ENCODE data around the gene FOXP4. TPM values are rescaled to one million over a fixed set of nuclear protein-coding genes. Genes with fewer than 3 reads are reported as not detected.

FOXP4 gene
- polyA plus RNA-seq, 1 of the 3 experiments (the other 2 are of a cell fraction) = 7.3 TPM

GRCh38 chr6:41580690-41581089 is 34.5 kb downstream of the FOXP4 start (continued):
- TF ChIP-seq FOXM1 (IDR thresholded peaks at IDR 0.05; ENCODE audit: low read depth) (no peak), POLR2AphosphoS5 (IDR thresholded peaks at IDR 0.05; ENCODE audit: low read depth, low read length) (no peak), USF2 (IDR thresholded peaks at IDR 0.05; ENCODE audit: borderline replicate concordance, low read depth, low read length) (no peak)

DNA sequence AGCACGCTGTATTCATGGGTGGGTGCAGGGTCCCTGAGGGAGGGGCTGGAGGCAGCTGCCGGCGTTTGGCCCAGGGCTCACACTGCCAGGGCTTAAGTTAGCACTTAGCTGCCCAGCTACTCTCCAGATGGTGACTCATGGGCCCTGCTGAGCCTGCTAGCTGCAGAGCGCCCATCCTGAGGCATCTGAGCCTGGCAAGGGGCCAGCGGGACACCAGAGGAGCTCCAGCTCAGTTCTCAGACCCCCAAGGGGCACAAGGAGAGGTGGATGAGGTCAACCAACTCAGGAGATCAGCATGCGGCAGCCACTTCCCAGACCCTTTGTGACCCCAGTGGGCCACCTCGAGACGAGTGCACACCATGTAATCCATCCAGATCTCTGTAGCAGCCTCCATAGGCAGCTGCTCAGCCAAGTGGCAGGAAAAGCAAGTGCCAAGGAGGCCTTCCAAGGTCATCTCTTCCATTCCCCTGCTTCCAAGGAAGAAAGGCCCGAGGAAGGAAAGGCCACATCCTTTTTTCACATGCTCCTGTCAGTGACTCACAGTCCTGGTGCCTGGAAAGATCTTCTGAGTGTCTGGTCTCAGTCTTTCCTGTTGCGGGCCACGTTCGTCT is 35.3 kb downstream of the FOXP4 start:
- no peak overlapping the region for H2AFZ ChIP-seq (ENCODE audit: low read depth)
- TF ChIP-seq GATA2 (CRISPR knock-in tag; IDR thresholded peaks at IDR 0.05) = no peak
- TF ChIP-seq ELF1 (IDR thresholded peaks at IDR 0.05) = 0 out of 2 replicates have a peak, but pooled peaks have one; percentile 32
- TF ChIP-seq JUND (IDR thresholded peaks at IDR 0.05) = peak; percentile 75
- TF ChIP-seq SIN3A (IDR thresholded peaks at IDR 0.05; ENCODE audit: borderline replicate concordance, low read depth, low read length) = no peak
- 0 out of 2 replicates have a peak, but pooled peaks have one; percentile 24 for TF ChIP-seq YY1 (IDR thresholded peaks at IDR 0.05; ENCODE audit: low read depth)
- TF ChIP-seq GABPA (IDR thresholded peaks at IDR 0.05; ENCODE audit: low read depth) = no peak
- TF ChIP-seq TCF12 (IDR thresholded peaks at IDR 0.05) = peak; percentile 75
- TF ChIP-seq, protein P1, sequence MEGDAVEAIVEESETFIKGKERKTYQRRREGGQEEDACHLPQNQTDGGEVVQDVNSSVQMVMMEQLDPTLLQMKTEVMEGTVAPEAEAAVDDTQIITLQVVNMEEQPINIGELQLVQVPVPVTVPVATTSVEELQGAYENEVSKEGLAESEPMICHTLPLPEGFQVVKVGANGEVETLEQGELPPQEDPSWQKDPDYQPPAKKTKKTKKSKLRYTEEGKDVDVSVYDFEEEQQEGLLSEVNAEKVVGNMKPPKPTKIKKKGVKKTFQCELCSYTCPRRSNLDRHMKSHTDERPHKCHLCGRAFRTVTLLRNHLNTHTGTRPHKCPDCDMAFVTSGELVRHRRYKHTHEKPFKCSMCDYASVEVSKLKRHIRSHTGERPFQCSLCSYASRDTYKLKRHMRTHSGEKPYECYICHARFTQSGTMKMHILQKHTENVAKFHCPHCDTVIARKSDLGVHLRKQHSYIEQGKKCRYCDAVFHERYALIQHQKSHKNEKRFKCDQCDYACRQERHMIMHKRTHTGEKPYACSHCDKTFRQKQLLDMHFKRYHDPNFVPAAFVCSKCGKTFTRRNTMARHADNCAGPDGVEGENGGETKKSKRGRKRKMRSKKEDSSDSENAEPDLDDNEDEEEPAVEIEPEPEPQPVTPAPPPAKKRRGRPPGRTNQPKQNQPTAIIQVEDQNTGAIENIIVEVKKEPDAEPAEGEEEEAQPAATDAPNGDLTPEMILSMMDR (IDR thresholded peaks at IDR 0.05) = no peak
- no peak for TF ChIP-seq RFX5 (IDR thresholded peaks at IDR 0.05; ENCODE audit: low read length)
- TF ChIP-seq MEF2A (IDR thresholded peaks at IDR 0.05; ENCODE audit: borderline replicate concordance, low read depth) = no peak
- 0 out of 2 replicates have a peak, but pooled peaks have one; percentile 8 for TF ChIP-seq TAF1 (IDR thresholded peaks at IDR 0.05; ENCODE audit: borderline replicate concordance, low read depth, low read length)
- TF ChIP-seq FOXJ3 (CRISPR knock-in tag; IDR thresholded peaks at IDR 0.05) = no peak
- TF ChIP-seq MAX (IDR thresholded peaks at IDR 0.05; ENCODE audit: low read depth) = peak; percentile 49
- TF ChIP-seq MXI1 (IDR thresholded peaks at IDR 0.05; ENCODE audit: low read depth, low read length) = no peak
- TF ChIP-seq, protein P2, sequence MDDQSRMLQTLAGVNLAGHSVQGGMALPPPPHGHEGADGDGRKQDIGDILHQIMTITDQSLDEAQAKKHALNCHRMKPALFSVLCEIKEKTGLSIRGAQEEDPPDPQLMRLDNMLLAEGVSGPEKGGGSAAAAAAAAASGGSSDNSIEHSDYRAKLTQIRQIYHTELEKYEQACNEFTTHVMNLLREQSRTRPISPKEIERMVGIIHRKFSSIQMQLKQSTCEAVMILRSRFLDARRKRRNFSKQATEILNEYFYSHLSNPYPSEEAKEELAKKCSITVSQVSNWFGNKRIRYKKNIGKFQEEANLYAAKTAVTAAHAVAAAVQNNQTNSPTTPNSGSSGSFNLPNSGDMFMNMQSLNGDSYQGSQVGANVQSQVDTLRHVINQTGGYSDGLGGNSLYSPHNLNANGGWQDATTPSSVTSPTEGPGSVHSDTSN (IDR thresholded peaks at IDR 0.05) = peak; percentile 51
- peak; percentile 89 for TF ChIP-seq RXRA (IDR thresholded peaks at IDR 0.05; ENCODE audit: borderline replicate concordance, low read depth)
- no peak for TF ChIP-seq NRF1 (IDR thresholded peaks at IDR 0.05; ENCODE audit: low read depth, low read length)
- TF ChIP-seq FOSL2 (IDR thresholded peaks at IDR 0.05; ENCODE audit: borderline replicate concordance, low read depth) = peak; percentile 83; the same call in 1 of the 2 replicates
- no peak for TF ChIP-seq CHD2 (IDR thresholded peaks at IDR 0.05; ENCODE audit: low read length, partially characterized antibody)
- TF ChIP-seq USF1 (IDR thresholded peaks at IDR 0.05; ENCODE audit: borderline replicate concordance, low read depth) = peak; percentile 29; the same call in 1 of the 2 replicates
- TF ChIP-seq TEAD4 (IDR thresholded peaks at IDR 0.05; ENCODE audit: borderline replicate concordance, insufficient read depth) = no peak; the same call in 1 of the 2 replicates
- peak; percentile 98 for TF ChIP-seq NFIC (IDR thresholded peaks at IDR 0.05; ENCODE audit: borderline replicate concordance)
- TF ChIP-seq POLR2AphosphoS5 (IDR thresholded peaks at IDR 0.05; ENCODE audit: low read depth, low read length) = no peak
- TF ChIP-seq, protein P3, sequence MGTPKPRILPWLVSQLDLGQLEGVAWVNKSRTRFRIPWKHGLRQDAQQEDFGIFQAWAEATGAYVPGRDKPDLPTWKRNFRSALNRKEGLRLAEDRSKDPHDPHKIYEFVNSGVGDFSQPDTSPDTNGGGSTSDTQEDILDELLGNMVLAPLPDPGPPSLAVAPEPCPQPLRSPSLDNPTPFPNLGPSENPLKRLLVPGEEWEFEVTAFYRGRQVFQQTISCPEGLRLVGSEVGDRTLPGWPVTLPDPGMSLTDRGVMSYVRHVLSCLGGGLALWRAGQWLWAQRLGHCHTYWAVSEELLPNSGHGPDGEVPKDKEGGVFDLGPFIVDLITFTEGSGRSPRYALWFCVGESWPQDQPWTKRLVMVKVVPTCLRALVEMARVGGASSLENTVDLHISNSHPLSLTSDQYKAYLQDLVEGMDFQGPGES (IDR thresholded peaks at IDR 0.05; ENCODE audit: low read depth, low read length) = no peak
- no peak for TF ChIP-seq SMC3 (IDR thresholded peaks at IDR 0.05; ENCODE audit: low read depth, low read length)

More for the DNA sequence above, 35.3 kb downstream of the FOXP4 start:
- H3F3A ChIP-seq (replicated peaks; ENCODE audit: insufficient read depth) = peaks cover 39% of the 10 kb centered on the region
- POLR2A ChIA-PET = no interaction called here
- peaks cover 0 to 4% of the 10 kb centered on the region in 2 experiments for H3K36me3 ChIP-seq (replicated peaks in 1 of 2; ENCODE audit: control insufficient read depth in 1 of 2, insufficient read depth in 2 of 2, low read length in 1 of 2)
- no peaks in the 10 kb centered on the region for H4K20me1 ChIP-seq (ENCODE audit: insufficient read depth)
- DNase-seq = peak; percentile 63
- H3K9me2 ChIP-seq = no peaks in the 10 kb centered on the region
- peak overlapping the region; percentile 60 to 93 for H3K27ac ChIP-seq (ENCODE audit: low read depth in 2 of 2, low read length in 1 of 2)
- H3K9me3 ChIP-seq = no peaks in the 10 kb centered on the region
- CTCF ChIA-PET = interaction anchor here (1.1 to 4.2 kb wide), 5 partner anchors 10 to 213 kb away, joined by 3 to 25 read pairs (median 6); no protein-coding TSS in a partner anchor
- no peaks in the 10 kb centered on the region for H3K27me3 ChIP-seq (ENCODE audit: insufficient read depth)
- H3K9ac ChIP-seq = peak overlapping the region; percentile 46; the same call in 1 of the 2 replicates
- peaks cover 8% of the 10 kb centered on the region; the same call in 1 of the 2 replicates for H3K79me2 ChIP-seq (ENCODE audit: insufficient read depth)
- peaks cover 30 to 49% of the 10 kb centered on the region in 2 experiments; a peak in 3 of 4 replicates for H3K4me1 ChIP-seq (ENCODE audit: control insufficient read depth in 1 of 2, insufficient read depth in 2 of 2, low read depth in 1 of 2, low read length in 1 of 2)
- H3K4me3 ChIP-seq (ENCODE audit: low read depth in 2 of 2, low read length in 1 of 2) = 0 out of 4 replicates have a peak overlapping the region, but pooled peaks of 1 of the 2 experiments have one; percentile 1
- peak overlapping the region; percentile 47 for H3K4me2 ChIP-seq
- WGBS (ENCODE audit: low lambda C conversion rate) = 3% methylated on average over 12 of the region's 12 CpGs
